ENCODE results near the gene DERL3.

Gene DERL3

GRCh38 chr22:23831261-23831660 lies 7.5 kb downstream of the DERL3 start:
- no peak overlapping the region for H3K4me3 ChIP-seq (ENCODE audit: low read depth, low read length)
- TF ChIP-seq CTCF (IDR thresholded peaks at IDR 0.05; ENCODE audit: borderline replicate concordance, insufficient read depth, low read depth, low read length) = no peak

GRCh38 chr22:23829845-23830372 lies 8.9 kb downstream of the DERL3 start:
- TF ChIP-seq CTCF (IDR thresholded peaks at IDR 0.05; ENCODE audit: borderline replicate concordance, insufficient read depth, low read depth, low read length) = no peak
- no peak overlapping the region for H3K4me3 ChIP-seq (ENCODE audit: low read depth, low read length)

- no peak for TF ChIP-seq CTCF (IDR thresholded peaks at IDR 0.05; ENCODE audit: borderline replicate concordance, insufficient read depth, low read depth, low read length)
These were observed 9.8 kb downstream of the DERL3 start for GRCh38 chr22:23828800-23829680.

GRCh38 chr22:23827351-23827995 lies 11.3 kb downstream of the DERL3 start:
- TF ChIP-seq CTCF (IDR thresholded peaks at IDR 0.05; ENCODE audit: borderline replicate concordance, insufficient read depth, low read depth, low read length) = no peak
- H3K4me3 ChIP-seq (ENCODE audit: low read depth, low read length) = no peak overlapping the region

More at GRCh38 chr22:23828800-23829680, 9.8 kb downstream of the DERL3 start:
- no peak overlapping the region for H3K4me3 ChIP-seq (ENCODE audit: low read depth, low read length)

- no peak for TF ChIP-seq CTCF (IDR thresholded peaks at IDR 0.05; ENCODE audit: borderline replicate concordance, insufficient read depth, low read depth, low read length)
- no peak overlapping the region for H3K4me3 ChIP-seq (ENCODE audit: low read depth, low read length)
These were observed 12.1 kb downstream of the DERL3 start for GRCh38 chr22:23826510-23827350.

GRCh38 chr22:23825246-23825905 lies 13.4 kb downstream of the DERL3 start:
- no peak for TF ChIP-seq CTCF (IDR thresholded peaks at IDR 0.05; ENCODE audit: borderline replicate concordance, insufficient read depth, low read depth, low read length)
- no peak overlapping the region for H3K4me3 ChIP-seq (ENCODE audit: low read depth, low read length)

Measured in GM12875 (cell line).